Measurements from ENCODE around the gene STIL. TPM values are rescaled to one million over a fixed set of nuclear protein-coding genes. Genes with fewer than 3 reads are reported as not detected.

Gene STIL
- total and polyA plus RNA-seq, 2 donors (not counting 3 experiments of a cell fraction or from before 2014, with no cell fraction given), result 10.3 to 28.1 TPM

DNA sequence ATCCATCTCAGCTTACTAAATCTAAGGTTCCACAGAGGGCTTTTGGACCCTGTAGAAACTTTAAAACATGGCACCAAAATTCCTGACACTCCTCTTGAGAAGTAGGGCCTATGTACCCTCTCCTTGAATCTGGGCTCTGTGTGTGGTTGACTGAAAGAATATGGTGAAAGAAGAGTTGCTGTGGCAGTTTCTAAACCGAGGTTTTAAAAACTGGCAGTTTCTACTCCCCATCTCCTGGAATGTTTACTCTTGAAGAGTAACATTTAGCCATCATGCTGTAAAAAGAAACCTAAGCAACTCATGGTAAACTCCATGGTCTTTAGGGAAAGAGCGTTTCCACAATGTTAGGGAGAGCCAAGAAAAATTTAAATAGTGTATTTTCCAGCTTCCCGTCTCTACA, 15.0 kb upstream of the STIL start:
- TF ChIP-seq, protein P1, sequence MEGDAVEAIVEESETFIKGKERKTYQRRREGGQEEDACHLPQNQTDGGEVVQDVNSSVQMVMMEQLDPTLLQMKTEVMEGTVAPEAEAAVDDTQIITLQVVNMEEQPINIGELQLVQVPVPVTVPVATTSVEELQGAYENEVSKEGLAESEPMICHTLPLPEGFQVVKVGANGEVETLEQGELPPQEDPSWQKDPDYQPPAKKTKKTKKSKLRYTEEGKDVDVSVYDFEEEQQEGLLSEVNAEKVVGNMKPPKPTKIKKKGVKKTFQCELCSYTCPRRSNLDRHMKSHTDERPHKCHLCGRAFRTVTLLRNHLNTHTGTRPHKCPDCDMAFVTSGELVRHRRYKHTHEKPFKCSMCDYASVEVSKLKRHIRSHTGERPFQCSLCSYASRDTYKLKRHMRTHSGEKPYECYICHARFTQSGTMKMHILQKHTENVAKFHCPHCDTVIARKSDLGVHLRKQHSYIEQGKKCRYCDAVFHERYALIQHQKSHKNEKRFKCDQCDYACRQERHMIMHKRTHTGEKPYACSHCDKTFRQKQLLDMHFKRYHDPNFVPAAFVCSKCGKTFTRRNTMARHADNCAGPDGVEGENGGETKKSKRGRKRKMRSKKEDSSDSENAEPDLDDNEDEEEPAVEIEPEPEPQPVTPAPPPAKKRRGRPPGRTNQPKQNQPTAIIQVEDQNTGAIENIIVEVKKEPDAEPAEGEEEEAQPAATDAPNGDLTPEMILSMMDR (IDR thresholded peaks at IDR 0.05; ENCODE audit: extremely low read depth in 1 of 2, insufficient read depth in 1 of 2, low read depth in 1 of 2, low read length in 2 of 2), result no peak
- no peak for TF ChIP-seq FOS (IDR thresholded peaks at IDR 0.05; ENCODE audit: borderline replicate concordance, insufficient read depth, low read length)
- no peak for TF ChIP-seq POLR2AphosphoS5 (IDR thresholded peaks at IDR 0.05; ENCODE audit: insufficient read depth, low read depth, low read length)
- no peak for TF ChIP-seq EZH2 (IDR thresholded peaks at IDR 0.05; ENCODE audit: borderline replicate concordance, low read depth, low read length, severe bottlenecking)
- TF ChIP-seq, protein P2, sequence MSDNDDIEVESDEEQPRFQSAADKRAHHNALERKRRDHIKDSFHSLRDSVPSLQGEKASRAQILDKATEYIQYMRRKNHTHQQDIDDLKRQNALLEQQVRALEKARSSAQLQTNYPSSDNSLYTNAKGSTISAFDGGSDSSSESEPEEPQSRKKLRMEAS (IDR thresholded peaks at IDR 0.05; ENCODE audit: insufficient read depth, insufficient read length), result no peak
- TF ChIP-seq MYC (IDR thresholded peaks at IDR 0.05; ENCODE audit: low read depth, low read length), result no peak
- TF ChIP-seq POLR2A (IDR thresholded peaks at IDR 0.05; ENCODE audit: low read depth, low read length), result no peak
- no peak for TF ChIP-seq GATA2 (IDR thresholded peaks at IDR 0.05; ENCODE audit: insufficient read depth, insufficient read length, low read depth, low read length)
- Histone ChIP-seq H4K20me1 (replicated peaks; ENCODE audit: control insufficient read depth, extremely low read depth, insufficient read depth, low read length) (no peaks in the 10 kb centered on the region), H3K27ac (ENCODE audit: insufficient read depth, low read depth, low read length) (no peak overlapping the region), H2AFZ (ENCODE audit: low read depth, low read length) (no peak overlapping the region), H3K36me3 (ENCODE audit: control insufficient read depth in 2 of 2, extremely low read depth in 1 of 2, insufficient read depth in 2 of 2, low read length in 2 of 2) (no peaks in the 10 kb centered on the region), H3K4me3 (replicated peaks in 1 of 3; ENCODE audit: insufficient read depth in 1 of 3, low read depth in 1 of 3, low read length in 3 of 3) (no peak overlapping the region), H3K9ac (replicated peaks; ENCODE audit: extremely low read depth, insufficient read depth, low read length) (no peak overlapping the region), H3K4me1 (ENCODE audit: control insufficient read depth, extremely low read depth, insufficient read depth, low read length) (peaks cover 11% of the 10 kb centered on the region), H3K9me1 (replicated peaks; ENCODE audit: control insufficient read depth, extremely low read depth, insufficient read depth, low read length) (no peaks in the 10 kb centered on the region), H3K9me3 (replicated peaks; ENCODE audit: control insufficient read depth, insufficient read depth, low read length) (no peaks in the 10 kb centered on the region), H3K4me2 (ENCODE audit: insufficient read depth, low read length) (no peak overlapping the region), H3K27me3 (ENCODE audit: control insufficient read depth in 2 of 2, insufficient read depth in 2 of 2, low read length in 2 of 2) (no peaks in the 10 kb centered on the region), H3K79me2 (ENCODE audit: control insufficient read depth, insufficient read depth, low read length) (no peaks in the 10 kb centered on the region)
- no TSS peak for BruUV-seq (replicated peaks)
- dilution Hi-C loops (cut with MboI; ENCODE audit: extremely low pct_ligation_motif_present, low sequenced_read_pairs), result no loop called here
- intact Hi-C loops (cut with micrococcal nuclease), result no loop called here
- CTCF ChIA-PET, result no interaction called here
- DNase-seq (ENCODE audit: low read depth, low spot score), result no peak
- no peak for FAIRE-seq
- POLR2A ChIA-PET, result no interaction called here
